ENCODE results near the gene DNAAF8.

- no peak for TF ChIP-seq CTCF (IDR thresholded peaks at IDR 0.05 in 4 of 5, conservative IDR thresholded peaks at IDR 0.05 in 1 of 5)
- TF ChIP-seq POLR2A (IDR thresholded peaks at IDR 0.05), result no peak
These were observed 43.7 kb downstream of the DNAAF8 start for GRCh38 chr16:4778050-4778392.

Data from gastrocnemius medialis (tissue), 4 donors.